Upper lobe of left lung (tissue), 4 donors: ENCODE data around the gene MRPL55.
A peak's percentile ranks its signal among the peaks of the same experiment; 100 is the strongest.

Experiments used
- CTCF ChIP-seq, 6 experiments: fragments of 450-650 bp in 4 of 6; fragments of 200-600 bp in 2 of 6; sonication (generic) in 2 of 6; IDR thresholded peaks; one replicate each; pipeline ENCODE4 v1.5.1; 2016 to 2019; ENCODE audit warnings: antibody characterized with exemption in 6 of 6
- EP300 ChIP-seq, 4 donors: sonication (generic); formaldehyde crosslinking; IDR thresholded peaks; one replicate each; pipeline ENCODE4 v1.5.1; 2017; ENCODE audit warnings: antibody characterized with exemption in 4 of 4, control low read depth in 2 of 4
- POLR2AphosphoS5 ChIP-seq, 2 donors: sonication (generic); formaldehyde crosslinking; IDR thresholded peaks; one replicate each; pipeline ENCODE4 v1.5.1; 2017; ENCODE audit warnings: antibody characterized with exemption in 2 of 2

GRCh38 chr1:228084325-228084724 lies 24.8 kb downstream of the MRPL55 start:
- no peak for TF ChIP-seq CTCF (IDR thresholded peaks at IDR 0.05)
- TF ChIP-seq POLR2AphosphoS5 (IDR thresholded peaks at IDR 0.05), result peak; percentile 55 to 68
- TF ChIP-seq EP300 (IDR thresholded peaks at IDR 0.05), result no peak
